NCI-H1436 (cell line): ENCODE data around the gene STARD6.
"Not testable (repeated sequence)": the region's sequence is repeated elsewhere in the genome, so short reads cannot be mapped to it uniquely, and the experiment has no call there.

Source experiments
- DNase-seq: peaks from one replicate; lab custom pipeline; 2025; lab: John Stamatoyannopoulos, UW

Gene STARD6

DNA sequence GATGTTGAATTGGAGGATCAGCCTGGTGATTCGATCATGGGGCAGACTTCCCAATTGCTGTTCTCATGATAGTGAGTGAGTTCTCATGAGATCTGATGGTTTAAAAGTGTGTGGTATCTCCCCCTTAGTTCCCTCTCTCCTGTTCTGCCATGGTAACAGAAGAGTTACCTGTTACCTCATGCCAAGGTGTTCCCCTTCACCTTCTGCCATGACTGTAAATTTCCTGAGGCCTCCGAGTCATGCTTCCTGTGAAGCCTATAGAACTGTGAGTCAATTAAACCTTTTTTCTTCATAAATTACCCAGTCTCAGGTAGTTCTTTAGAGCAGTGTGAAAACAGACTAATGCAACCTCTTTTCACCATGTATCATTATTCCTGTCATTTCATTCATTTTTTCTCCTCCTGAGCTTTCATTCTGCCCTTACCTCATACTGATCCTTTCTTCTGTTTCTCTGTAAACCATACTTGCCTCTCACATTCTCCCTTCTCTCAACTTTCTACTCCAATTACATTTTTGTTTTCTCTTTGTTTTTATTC lies 22.0 kb downstream of the STARD6 start:
- no peak for DNase-seq

DNA sequence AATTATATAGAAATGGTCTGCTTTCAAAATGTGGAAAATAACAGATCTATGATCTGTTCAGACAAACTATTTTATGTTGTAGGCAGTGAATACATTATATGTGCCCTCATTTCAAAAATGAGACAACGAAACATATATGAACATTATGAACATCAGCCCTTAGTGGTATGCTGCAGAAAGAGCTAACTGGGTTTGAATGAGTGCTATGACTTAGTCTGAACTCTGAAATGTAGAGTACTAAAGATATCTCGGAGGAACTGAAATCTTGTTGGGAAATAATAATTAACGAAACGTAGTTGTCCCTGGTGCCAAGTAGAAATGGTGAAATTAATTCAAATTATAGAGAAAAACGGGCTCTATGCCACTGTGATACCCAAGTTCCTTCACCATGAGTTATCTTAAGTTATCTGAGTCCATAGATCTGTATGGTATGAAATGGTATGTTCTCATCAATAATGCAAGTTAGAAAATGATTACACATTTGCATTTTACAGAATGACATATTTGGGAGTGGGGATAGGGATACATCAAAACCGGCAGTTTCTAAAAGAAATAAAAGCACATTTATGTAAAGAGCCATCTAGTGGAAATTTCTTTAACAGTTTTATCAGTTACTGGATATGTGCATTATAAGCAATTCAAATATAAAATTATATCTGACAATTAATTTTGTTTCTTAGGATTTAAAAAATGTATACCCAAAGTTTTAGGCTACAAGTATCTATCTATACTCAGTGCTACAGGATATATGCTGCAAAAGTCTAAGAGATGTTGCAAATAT lies 26.7 kb downstream of the STARD6 start:
- DNase-seq, result no peak

DNA sequence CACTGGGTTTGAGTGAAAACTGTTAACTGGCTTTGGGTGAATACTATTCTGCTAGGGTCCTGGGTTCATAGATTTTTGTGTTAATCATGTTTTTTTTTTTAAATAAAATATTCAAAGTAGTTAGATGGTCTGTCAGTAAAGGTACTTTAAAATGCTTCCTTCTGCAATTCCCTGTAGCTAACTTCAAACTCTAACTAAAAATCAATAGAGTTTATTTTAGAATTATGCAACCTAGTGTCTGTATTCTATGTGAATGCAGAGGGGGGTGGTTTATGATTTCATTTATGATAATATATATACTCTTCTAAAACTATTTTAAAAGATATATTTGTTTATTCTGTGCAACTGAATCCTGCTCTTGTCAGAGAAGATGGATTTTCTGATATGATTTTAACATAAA lies 27.9 kb downstream of the STARD6 start:
- no peak for DNase-seq

DNA sequence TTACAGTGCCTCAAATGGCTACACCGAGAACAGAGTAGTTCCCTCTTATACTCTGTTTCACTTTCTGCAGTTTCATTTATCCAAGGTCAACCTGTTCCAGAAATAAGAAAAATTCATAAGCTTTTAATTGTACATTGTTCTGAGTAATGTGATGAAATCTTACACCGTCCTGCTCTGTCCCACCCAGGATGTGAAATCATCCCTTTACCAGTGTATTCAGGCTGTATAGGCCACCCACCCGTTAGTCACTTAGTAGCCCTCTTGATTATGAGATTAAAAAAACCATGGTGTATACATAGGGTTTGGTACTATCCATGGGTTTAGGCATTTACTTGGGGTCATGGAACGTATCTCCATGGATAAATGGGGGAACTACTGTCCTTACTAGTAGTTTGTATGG lies 29.8 kb downstream of the STARD6 start:
- DNase-seq, result no peak

DNA sequence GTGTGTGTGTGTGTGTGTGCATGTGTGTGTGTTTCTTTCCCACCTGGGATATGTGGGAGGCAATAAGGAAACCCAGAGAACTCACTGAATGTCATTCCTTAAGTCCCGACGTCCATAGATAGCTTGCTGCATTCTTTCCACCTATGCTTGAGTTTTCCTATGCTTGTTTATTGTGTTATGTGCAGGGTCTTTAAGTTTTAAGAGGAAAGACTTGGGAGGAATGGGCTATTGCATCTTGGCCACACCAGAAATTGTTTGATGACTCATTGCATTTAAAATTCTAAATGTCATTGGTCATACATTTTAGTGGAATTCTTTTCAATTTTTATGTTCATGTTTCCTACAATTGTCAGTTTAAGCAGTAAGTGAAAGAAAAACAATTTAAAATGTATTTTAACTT lies 33.7 kb downstream of the STARD6 start:
- no peak for DNase-seq

DNA sequence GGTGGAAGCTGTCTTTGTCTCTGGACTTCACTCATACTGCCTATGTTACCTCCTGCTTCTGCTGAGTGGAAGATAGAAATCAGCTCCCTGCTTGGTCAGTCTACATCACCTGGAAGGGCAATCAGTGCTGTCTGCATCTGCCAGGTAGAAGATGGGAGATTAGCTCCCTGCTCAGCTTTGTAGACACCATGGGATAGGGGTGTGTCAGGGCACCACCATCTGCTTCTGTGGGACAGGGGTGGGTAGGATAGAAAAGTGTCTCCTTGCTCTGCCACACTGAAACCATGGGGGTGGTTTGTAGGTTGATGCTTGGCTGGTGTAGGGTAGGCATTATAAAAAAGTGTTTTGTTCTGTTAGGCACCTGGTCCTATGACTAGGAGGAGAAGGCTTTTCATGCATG lies 34.1 kb downstream of the STARD6 start:
- DNase-seq, result no peak

DNA sequence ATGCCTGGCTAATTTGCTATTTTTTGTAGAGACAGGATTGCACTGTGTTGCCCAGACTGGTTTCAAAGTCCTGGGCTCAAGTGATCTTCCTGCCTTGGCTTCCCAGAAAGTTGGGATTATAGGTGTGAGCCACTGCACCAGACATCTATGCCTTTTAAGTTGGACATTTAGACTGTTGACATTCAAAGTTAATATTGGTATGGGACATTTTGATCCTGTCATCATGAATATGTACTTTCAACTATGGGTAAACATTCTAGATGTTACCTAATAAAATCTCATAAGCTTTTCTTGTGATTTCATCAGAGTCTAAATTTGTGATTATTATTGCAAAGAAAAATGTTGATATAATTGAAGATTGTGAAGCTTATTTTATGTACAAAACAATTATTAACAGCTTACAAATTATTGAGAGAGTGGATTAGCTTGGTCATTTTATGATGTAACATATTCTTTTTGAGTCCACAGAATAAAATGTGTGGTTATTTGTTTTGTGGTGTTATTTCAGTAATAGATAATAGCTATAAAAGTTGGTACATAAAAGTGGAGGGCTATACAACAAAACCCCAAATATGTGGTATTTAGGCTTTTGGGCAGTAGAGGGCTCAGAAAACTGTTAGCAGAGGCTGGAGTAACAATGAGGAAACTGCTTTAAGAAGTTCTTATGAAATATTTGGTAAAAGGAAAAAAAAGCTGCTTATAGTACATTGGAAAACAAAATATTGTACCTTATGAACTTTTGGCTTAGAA lies 41.4 kb downstream of the STARD6 start:
- no peak for DNase-seq

DNA sequence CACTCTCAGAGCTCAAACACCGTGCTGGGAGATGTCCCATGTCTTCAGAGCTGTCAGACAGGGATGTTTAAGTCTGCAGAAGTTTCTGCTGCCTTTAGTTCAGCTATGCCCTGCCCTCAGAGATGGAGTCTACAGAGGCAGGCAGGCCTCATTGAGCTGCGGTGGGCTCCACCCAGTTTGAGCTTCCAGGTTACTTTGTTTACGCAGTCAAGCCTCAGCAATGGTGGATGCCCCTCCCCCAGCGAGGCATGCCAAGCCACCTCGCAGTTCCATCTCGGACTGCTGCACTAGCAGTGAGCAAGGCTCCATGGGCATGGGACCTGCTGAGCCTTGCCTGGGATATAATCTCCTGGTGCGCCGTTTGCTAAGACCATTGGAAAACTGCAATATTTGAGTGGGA lies 48.1 kb downstream of the STARD6 start:
- not testable (repeated sequence) for DNase-seq

DNA sequence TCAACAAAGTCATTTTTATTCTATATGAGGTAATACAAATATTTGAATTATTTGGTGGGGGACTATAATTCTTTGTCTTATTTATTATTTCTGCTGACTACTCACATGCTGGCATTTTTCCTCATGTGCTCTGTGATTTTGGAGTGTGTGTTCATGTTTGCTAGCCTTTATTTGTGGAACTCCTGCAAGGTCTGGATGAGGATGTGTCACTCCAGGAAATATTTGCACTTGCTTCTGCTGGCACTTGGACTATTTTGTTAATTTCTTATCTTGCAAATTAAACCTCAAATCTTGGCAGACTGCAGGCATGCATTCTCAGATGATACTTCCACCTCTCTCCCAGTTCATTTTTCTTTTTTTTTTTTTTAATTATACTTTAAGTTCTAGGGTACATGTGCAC lies 54.2 kb downstream of the STARD6 start:
- DNase-seq, result no peak

DNA sequence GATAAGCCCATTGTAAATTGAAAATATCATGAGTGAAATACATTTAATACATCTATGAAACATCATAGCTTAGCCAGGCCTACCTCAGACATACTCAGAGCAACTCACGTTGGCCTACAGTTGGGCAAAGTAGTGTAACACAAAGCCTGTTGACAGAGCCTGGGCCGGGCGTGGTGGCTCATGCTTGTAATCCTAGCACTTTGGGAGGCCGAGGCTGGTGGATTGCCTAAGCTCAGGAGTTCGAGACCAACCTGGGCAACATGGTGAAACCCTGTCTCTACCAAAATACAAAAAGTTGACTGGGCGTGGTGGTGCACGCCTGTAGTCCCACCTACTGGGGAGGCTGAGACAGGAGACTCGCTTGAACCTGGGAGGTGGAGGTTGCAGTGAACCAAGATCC lies 58.7 kb downstream of the STARD6 start:
- not testable (repeated sequence) for DNase-seq

DNA sequence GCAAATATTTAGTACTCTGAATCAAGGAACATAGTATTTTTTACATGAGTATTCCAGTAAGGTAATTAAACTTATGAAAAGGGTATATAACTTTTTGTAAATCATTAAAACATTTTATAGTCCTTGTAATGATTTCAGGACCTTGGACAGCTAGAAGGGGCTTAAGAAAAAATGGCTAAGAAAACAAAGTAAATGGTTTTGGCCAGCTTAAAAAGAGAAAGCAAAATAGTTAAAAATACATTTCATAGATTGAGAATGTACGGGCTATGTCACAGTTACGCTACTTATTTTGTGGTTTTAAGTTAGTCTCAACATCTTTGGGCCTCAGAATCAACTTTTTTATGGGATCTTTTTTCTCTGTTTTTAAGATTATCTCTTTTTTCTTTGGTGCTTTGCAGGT lies 61.6 kb downstream of the STARD6 start:
- DNase-seq, result no peak

DNA sequence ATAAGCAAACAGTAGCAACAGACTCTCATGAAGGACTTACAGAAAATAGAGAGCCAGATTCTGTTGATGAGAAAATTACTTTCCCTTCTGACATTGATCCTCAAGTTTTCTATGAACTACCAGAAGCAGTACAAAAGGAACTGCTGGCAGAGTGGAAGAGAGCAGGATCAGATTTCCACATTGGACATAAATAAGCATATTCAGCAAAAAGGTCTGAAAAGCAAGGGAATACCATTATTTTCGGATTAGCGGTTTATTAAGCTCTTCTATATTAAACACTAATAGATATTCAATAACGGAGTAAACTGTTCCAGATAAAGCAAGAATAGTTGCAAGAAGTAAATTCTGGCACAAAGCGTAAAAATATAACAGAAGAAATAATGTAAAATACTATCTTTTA lies 63.4 kb downstream of the STARD6 start:
- DNase-seq, result no peak

DNA sequence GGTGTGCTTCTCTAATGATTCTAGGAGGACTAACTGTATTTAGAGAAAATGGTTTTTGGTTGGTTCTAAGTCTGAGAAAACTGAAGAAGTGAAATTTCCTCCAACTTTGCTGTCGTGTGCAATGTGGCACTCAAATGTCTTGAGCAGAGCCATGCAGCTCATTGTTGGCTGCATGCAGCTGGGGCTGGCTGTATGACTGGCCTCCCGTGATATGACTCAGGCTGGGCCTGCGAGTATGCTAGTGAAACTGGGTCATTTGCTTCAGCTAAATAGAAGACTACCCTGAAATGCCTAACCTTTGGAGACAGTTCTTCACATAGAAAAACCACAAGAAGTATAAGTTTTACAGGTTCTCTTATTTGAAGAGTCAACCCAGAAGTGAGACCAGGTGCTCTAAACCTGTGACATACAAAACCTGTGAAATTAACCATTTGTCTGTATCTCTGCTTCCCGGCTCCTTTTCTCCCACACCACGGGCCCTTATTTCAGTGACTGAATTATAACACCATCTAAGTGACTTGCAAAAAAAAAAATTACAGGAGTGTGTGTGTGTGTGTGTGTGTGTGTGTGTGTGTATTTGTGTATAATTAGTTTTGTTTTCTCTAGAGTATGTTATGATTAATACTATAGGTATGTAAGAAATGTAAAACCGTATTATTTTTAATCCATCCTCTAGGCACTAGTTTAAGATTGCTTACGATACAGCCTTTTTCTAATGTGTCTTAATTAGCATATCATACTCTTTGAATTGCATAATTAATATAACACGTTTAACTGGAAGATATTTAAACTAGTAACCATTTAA lies 72.5 kb downstream of the STARD6 start:
- DNase-seq, result no peak

DNA sequence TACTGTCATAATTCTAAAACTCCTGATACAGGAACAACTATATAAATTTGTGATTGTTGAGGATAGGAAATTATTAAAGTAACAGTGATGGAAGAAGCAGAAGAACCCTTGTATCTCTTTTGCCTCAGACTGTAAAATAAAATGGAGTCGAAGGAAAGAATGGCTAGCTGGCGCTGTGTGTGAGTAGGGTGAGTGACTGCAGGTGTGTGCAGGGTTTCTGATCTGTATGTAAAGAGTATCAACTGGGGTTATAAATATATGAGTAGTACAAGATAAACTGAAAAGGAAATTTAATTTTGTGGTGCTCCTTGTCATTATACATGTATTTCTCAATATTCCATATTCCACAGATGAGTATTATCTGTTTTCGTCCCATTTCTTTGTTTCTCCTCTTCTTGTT lies 73.1 kb downstream of the STARD6 start:
- no peak for DNase-seq

DNA sequence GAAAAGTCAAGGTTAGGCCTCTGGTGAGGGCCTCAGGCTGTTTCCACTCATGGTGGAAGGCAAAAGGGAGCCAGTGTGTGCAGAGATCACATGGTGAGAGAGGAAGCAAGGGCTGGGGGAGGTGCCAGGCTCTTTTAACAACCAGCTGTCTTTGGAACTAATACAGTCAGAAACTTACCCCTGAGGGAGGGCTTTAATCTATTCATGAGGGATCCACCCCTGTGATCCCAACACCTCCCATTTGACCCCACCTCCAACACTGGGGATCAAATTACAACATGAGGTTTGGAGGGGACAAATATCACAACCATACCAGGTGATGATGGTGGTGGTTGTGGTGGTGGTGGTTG lies 77.5 kb downstream of the STARD6 start:
- DNase-seq, result no peak

DNA sequence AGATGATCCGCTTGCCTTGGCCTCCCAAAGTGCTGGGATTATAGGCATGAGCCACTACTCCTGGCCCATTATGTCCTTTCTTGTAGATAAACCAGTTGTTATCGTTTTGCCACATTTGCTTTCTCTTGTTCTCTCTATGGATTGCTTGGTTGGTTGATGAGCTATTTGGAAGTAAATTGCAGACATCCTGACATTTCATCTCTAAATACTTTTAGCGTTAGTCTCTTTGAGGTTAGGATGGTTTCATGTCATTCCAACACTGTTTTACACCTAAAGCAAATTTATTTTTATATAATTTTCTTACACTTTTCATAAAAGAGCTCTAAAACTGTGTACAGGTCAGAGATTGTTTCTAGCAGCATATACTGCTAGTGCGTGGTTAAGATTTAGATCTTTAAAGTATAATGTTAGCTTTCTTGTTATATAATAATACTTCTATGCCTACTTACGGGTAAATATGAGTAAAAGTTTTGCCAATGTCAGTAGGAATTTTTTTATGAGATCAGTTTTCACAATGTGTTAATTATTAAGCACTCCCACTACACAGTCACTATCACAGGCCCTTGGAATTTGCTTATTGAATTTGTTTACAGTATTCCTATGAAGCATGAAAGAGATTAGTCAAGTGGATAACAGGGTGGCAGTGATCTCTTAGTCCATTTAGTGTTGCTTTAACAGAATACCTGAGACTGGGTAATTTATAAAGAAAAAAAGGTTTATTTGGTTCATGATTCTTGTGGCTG lies 78.0 kb downstream of the STARD6 start:
- DNase-seq, result no peak

DNA sequence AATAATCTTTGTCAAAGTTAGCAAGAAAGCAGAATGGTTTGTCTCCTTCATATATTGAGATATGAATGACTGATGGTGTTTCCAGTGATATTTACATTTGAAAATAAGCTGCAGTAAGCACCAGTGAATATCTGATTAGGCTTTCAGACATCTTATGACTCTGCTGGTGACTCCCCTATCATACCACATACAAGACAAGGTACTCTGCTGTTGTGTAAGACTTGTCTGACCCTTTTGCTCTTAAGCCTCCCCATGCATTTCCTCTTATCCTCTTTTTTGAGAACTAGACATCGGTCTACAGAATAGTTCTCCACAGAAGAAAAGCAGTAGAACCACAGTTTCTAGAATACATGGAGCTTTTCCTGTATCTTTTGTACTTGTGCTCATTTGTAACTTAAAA lies 79.0 kb downstream of the STARD6 start:
- DNase-seq, result no peak

DNA sequence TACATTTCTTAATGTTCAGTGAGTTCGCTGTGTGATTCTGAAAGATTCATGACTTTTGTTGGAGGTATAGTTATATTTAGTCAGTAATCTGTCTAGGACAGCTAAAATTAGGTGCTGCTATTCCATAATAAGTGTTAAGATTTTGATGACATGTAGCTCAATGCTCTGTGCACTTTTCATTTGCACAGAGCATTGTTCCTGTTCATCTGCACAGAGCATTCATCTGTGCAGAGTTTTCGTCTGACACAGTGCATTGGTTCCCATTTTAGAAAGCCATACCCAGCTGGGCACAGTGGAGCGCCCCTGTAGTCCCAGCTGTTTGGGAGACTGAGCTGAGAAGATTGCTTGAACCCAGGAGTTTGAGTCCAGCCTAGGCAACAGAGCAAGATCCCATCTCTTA lies 79.8 kb downstream of the STARD6 start:
- DNase-seq, result no peak
